AG04450 (cell line): Measurements from ENCODE around the gene EFCAB11. TPM values are rescaled to one million over a fixed set of nuclear protein-coding genes. Genes with fewer than 3 reads are reported as not detected.
A peak's percentile ranks its signal among the peaks of the same experiment; 100 is the strongest.
"Not testable (repeated sequence)": the region's sequence is repeated elsewhere in the genome, so short reads cannot be mapped to it uniquely, and the experiment has no call there.

Experiments used
- CTCF ChIA-PET: fragments of 300-600, 350-600 bp; formaldehyde crosslinking; extraction: SDS; loops from one replicate; lab custom pipeline; 2022; ENCODE audit warnings: antibody characterized with exemption, inconsistent platforms; lab: Charles Lee
- POLR2A ChIA-PET: fragments of 350-600 bp; formaldehyde crosslinking; extraction: SDS; loops from one replicate; lab custom pipeline; 2021; ENCODE audit warnings: antibody characterized with exemption, inconsistent platforms; lab: Yijun Ruan, JAX
- DNase-seq: peaks from one replicate; pipeline ENCODE4 v3.0.0-alpha.2; 2011; ENCODE audit warnings: low read depth, low spot score
- H3K27ac ChIP-seq: one replicate; pipeline ENCODE4 v1.5.1; 2012; ENCODE audit warnings: low read depth, low read length, control low read depth
- H3K27me3 ChIP-seq: one replicate; pipeline ENCODE4 v1.6.0; 2012; ENCODE audit warnings: low read length; ENCODE audit not compliant: control insufficient read depth, insufficient read depth
- H3K4me3 ChIP-seq: 2 replicates; pipeline ENCODE4 v1.5.1; 2011; ENCODE audit warnings: mild to moderate bottlenecking, low read depth, low read length, control low read depth
- H3K9me3 ChIP-seq: 2 replicates; pipeline ENCODE4 v1.5.1; 2012; ENCODE audit warnings: low read length; ENCODE audit not compliant: control insufficient read depth, insufficient read depth
- CTCF ChIP-seq: IDR thresholded peaks from 2 replicates; pipeline ENCODE4 v1.5.1; 2011; ENCODE audit warnings: low read depth, low read length, control low read depth, inconsistent platforms
- polyA plus RNA-seq: library from polyadenylated mRNA; depleted of rRNA; stranded (reverse); fragments of >200 nt; gene quantifications from 2 replicates; pipeline ENCODE4 v1.2.3, GENCODE V29; 2011

EFCAB11 gene
- polyA plus RNA-seq, 1 experiment: 5.9 TPM

- TF ChIP-seq CTCF: no peak
- H3K9me3 ChIP-seq: no peaks in the 10 kb centered on the region
- ChIA-PET POLR2A (no interaction called here), CTCF (interaction anchor here (0.6 kb wide), 1 partner anchor 902 kb away, joined by 4 read pairs; no protein-coding TSS in a partner anchor)
- H3K27ac ChIP-seq: no peak overlapping the region
- H3K27me3 ChIP-seq: no peaks in the 10 kb centered on the region
- no peak for DNase-seq
- H3K4me3 ChIP-seq: no peak overlapping the region
These were observed 51.1 kb downstream of the EFCAB11 start for GRCh38 chr14:89903340-89903952.

GRCh38 chr14:89902881-89903280 lies 51.6 kb downstream of the EFCAB11 start:
- ChIA-PET CTCF (interaction anchor here (0.6 kb wide), 1 partner anchor 901 kb away, joined by 4 read pairs; no protein-coding TSS in a partner anchor), POLR2A (no interaction called here)
- TF ChIP-seq CTCF: no peak
- H3K9me3 ChIP-seq: no peaks in the 10 kb centered on the region
- H3K4me3 ChIP-seq: no peak overlapping the region
- no peaks in the 10 kb centered on the region for H3K27me3 ChIP-seq
- no peak overlapping the region for H3K27ac ChIP-seq
- DNase-seq: no peak

GRCh38 chr14:89900802-89901201 lies 53.7 kb downstream of the EFCAB11 start:
- TF ChIP-seq CTCF: no peak
- ChIA-PET CTCF (interaction anchor here (1.0 kb wide), 1 partner anchor 53 kb away, joined by 3 read pairs; no protein-coding TSS in a partner anchor), POLR2A (interaction anchor here (0.6 kb wide), 1 partner anchor 1309 kb away, joined by 3 read pairs; no protein-coding TSS in a partner anchor)
- DNase-seq: no peak
- no peak overlapping the region for H3K27ac ChIP-seq
- H3K9me3 ChIP-seq: no peaks in the 10 kb centered on the region
- no peaks in the 10 kb centered on the region for H3K27me3 ChIP-seq
- H3K4me3 ChIP-seq: no peak overlapping the region

GRCh38 chr14:89899917-89900663 lies 54.4 kb downstream of the EFCAB11 start:
- no peak overlapping the region for H3K4me3 ChIP-seq
- TF ChIP-seq CTCF: peak; percentile 57
- no peaks in the 10 kb centered on the region for H3K27me3 ChIP-seq
- POLR2A ChIA-PET: interaction anchor here (0.5 kb wide), 1 partner anchor 861 kb away, joined by 6 read pairs; no protein-coding TSS in a partner anchor
- no peaks in the 10 kb centered on the region for H3K9me3 ChIP-seq
- CTCF ChIA-PET: interaction anchor here (0.6 to 1.6 kb wide), 3 partner anchors 10 to 52 kb away, joined by 3 to 4 read pairs (median 3); no protein-coding TSS in a partner anchor
- no peak for DNase-seq
- H3K27ac ChIP-seq: no peak overlapping the region

- TF ChIP-seq CTCF: no peak
- POLR2A ChIA-PET: no interaction called here
- no peak for DNase-seq
These were observed 55.2 kb downstream of the EFCAB11 start for GRCh38 chr14:89899291-89899690.

GRCh38 chr14:89893388-89893787 lies 61.1 kb downstream of the EFCAB11 start:
- H3K27ac ChIP-seq, DNase-seq, POLR2A ChIA-PET, H3K4me3 ChIP-seq, H3K9me3 ChIP-seq, CTCF ChIA-PET, H3K27me3 ChIP-seq: not testable (repeated sequence)

More at GRCh38 chr14:89899291-89899690, 55.2 kb downstream of the EFCAB11 start:
- H3K27ac ChIP-seq: no peak overlapping the region
- CTCF ChIA-PET: interaction anchor here (0.6 to 1.6 kb wide), 2 partner anchors 9 to 13 kb away, joined by 3 to 4 read pairs; no protein-coding TSS in a partner anchor
- no peak overlapping the region for H3K4me3 ChIP-seq
- H3K9me3 ChIP-seq: no peaks in the 10 kb centered on the region
- no peaks in the 10 kb centered on the region for H3K27me3 ChIP-seq
